GM20431 (cell line): ENCODE results near the gene CDK5RAP3.
"Not testable (repeated sequence)": the region's sequence is repeated elsewhere in the genome, so short reads cannot be mapped to it uniquely, and the experiment has no call there.

ENCODE experiments used
- in situ Hi-C: fragments of 300-500 bp; cut with MseI, MboI; formaldehyde crosslinking; loops from one replicate; pipeline ENCODE4 v1.15.0; 2020; ENCODE audit warnings: low sequenced_read_pairs; ENCODE audit not compliant: unreplicated experiment

The CDK5RAP3 gene

DNA sequence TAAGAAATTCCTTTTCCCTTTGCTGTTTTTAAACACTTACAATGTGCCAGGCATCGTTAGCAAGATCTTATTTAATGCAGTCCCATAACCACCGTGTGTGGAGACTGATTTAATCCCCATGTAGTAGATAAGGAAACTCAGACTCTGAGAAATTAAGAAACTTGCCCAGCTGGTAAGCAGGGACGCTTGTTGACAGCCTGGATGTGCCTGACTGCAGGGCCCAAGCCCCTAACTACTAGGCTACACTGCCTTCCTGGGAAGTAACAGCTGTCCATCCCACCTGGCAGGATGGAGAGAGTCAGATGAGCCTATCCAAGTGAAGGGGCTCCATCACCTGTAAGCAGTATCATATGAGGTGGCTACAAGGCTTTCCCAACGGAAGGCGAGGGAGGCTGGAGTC is 23.1 kb downstream of the CDK5RAP3 start:
- in situ Hi-C loops, result no loop called here

GRCh38 chr17:47994724-47995123 is 23.8 kb downstream of the CDK5RAP3 start:
- in situ Hi-C loops, result no loop called here

GRCh38 chr17:47995241-47995935 is 24.5 kb downstream of the CDK5RAP3 start:
- in situ Hi-C loops, result no loop called here

GRCh38 chr17:47996201-47996600 is 25.3 kb downstream of the CDK5RAP3 start:
- in situ Hi-C loops, result no loop called here

GRCh38 chr17:47997586-47997985 is 26.7 kb downstream of the CDK5RAP3 start:
- in situ Hi-C loops, result no loop called here

DNA sequence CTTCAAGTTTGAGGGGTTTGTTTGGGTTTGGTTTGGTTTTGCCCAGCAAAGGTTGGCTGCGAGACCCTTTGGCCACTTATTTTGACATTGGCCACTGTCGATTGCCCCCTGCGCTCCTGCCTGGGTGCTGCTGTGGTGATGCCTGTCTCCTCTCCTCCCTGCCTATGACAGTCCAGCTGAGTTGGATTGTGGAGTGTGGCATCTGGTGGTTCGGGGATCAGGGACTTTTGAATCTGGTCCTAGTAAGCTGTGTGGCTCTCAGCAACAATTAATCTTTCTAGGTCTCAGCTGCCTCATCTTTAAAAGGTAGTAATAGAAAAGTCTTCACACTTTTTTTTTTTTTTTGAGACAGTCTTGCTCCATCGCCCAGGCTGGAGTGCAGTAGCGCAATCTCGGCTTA is 27.1 kb downstream of the CDK5RAP3 start:
- in situ Hi-C loops, result no loop called here

DNA sequence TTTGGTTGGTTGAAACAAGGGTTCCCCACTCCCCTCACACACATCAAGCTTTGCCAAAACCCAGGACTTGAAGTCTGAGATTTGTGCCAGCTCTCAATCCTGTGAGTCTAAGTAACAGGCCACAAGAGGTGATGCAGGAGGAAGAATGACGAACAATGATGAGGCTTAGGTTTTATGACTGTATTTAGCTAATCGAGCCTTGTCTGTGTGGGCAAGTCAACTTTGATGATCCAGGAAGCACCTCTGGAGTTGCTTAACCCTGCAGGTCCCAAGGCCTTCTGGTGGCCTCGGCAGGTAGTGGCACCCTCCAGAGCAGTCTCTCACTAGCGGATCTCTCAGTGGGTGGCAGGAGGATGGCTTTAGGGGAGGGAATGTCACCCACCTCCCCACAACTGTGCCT is 28.7 kb downstream of the CDK5RAP3 start:
- in situ Hi-C loops, result no loop called here

GRCh38 chr17:48001197-48001596 is 30.3 kb downstream of the CDK5RAP3 start:
- in situ Hi-C loops, result no loop called here

DNA sequence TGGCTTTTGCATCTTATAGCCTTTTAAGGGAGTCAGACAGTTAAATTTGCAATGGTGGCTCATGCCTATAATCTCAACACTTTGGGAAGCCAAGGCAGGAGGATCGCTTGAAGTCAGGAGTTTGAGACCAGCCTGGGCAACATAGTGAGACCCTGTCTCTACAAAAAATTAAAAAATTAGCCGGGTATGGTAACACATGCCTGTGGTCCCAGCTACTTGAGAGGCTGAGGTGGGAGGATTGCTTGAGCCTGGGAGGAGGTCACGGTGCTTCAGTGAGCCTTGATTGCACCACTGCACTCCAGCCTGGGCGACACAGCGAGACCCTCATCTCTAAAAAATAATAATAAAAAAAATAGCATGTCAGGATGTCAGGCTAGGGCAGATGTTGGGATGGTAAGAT is 30.7 kb downstream of the CDK5RAP3 start:
- in situ Hi-C loops, result not testable (repeated sequence)

DNA sequence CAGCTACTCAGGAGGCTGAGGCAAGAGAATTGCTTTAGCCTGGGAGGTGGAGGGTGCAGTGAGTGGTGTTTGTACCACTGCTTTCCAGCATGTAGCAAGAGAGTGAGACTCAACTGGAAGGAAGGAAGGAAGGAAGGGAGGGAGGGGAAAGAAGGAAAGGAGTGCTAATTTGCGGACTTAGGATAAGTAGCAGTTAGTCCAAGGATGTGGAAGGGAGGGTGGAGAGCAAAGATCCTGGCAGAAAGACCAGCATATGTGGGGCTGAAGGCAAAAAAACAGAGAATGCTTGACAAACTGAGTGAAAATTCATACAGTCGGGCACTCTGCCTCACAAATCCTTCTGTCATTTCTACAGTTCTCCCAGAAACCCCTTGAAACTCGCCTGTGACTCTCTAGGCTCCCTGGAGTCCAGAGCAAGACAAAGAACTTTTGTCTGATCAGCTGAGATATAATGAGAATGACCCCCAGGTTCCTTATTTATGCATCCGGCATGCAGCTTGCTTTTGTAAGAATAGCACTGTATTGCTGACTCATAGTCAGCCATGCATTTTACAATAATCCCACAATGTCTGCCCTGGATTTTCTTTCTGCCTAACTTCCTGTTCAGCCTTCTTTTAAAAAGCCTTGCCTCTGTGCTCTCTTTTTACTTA is 31.5 kb downstream of the CDK5RAP3 start:
- in situ Hi-C loops, result no loop called here

GRCh38 chr17:48002916-48003416 is 32.1 kb downstream of the CDK5RAP3 start:
- in situ Hi-C loops, result no loop called here

DNA sequence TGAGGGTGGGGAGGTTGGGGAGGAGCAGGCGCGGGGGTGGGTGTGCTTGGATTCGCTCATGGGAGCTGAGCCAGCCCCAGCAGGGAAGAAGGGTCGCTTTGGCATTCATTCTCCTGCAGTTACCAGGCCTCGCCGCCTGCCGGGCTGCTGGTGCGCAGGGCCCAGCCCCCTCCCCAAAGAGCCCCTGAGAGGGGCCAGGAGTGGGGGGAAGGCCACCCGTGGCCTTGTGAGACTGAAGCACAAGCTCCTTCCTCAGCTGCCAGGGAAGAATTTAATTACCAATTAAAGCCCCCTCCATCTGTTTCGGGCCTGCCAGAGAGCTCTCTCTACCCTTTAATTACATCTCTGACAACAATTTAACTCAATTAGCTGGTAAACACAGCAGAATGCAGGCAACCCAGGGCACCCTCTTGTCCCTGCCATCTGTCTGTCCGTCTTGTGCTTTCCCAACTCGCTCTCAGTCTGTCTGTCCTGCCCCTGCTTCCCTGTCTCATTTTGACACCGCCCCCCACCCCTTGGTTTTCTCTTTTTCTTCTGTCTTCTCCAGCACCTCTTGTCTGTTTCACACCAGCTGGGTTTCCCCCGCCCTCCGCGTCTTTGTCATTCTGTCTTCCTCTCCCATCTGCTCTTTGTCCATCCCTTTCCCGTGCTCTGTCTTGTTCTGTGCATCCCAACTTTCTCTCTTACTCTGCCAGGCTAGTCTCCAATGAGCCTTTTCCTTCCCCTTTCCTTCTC is 32.7 kb downstream of the CDK5RAP3 start:
- in situ Hi-C loops, result no loop called here

- in situ Hi-C loops, result no loop called here
Measured at GRCh38 chr17:48004983-48005382, 34.1 kb downstream of the CDK5RAP3 start.

GRCh38 chr17:48006936-48007709 is 36.2 kb downstream of the CDK5RAP3 start:
- in situ Hi-C loops, result no loop called here

- in situ Hi-C loops, result loop anchor here (10.0 kb wide), 1 partner anchor 55 kb away; the partner anchor contains the start of gene PRR15L
Measured at GRCh38 chr17:48010193-48010592, 39.3 kb downstream of the CDK5RAP3 start.

- in situ Hi-C loops, result loop anchor here (10.0 kb wide), 1 partner anchor 57 kb away; the partner anchor contains the start of gene PRR15L
Measured at GRCh38 chr17:48011405-48012150, 40.7 kb downstream of the CDK5RAP3 start.

DNA sequence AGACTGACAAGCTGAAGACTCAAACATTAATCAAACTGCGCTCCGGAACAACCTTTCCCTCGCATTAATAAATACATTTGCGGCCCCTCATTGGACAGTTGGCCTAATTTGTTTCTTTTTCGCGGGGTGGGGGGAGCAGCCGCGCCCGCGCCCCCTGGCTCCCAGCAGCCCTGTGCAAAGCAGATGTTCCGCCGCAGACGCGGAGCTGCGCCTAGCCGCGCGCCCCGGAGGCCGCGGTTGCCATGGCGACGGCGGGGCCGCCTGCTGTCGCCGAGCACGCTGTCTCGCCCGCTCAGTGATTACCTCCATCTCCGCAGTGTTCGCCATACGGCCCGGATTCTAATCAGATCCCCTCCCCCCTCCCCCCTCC is 41.2 kb downstream of the CDK5RAP3 start:
- in situ Hi-C loops, result loop anchor here (10.0 kb wide), 1 partner anchor 57 kb away; the partner anchor contains the start of gene PRR15L

GRCh38 chr17:48012654-48013053 is 41.7 kb downstream of the CDK5RAP3 start:
- in situ Hi-C loops, result loop anchor here (10.0 kb wide), 1 partner anchor 58 kb away; the partner anchor contains the start of gene PRR15L

DNA sequence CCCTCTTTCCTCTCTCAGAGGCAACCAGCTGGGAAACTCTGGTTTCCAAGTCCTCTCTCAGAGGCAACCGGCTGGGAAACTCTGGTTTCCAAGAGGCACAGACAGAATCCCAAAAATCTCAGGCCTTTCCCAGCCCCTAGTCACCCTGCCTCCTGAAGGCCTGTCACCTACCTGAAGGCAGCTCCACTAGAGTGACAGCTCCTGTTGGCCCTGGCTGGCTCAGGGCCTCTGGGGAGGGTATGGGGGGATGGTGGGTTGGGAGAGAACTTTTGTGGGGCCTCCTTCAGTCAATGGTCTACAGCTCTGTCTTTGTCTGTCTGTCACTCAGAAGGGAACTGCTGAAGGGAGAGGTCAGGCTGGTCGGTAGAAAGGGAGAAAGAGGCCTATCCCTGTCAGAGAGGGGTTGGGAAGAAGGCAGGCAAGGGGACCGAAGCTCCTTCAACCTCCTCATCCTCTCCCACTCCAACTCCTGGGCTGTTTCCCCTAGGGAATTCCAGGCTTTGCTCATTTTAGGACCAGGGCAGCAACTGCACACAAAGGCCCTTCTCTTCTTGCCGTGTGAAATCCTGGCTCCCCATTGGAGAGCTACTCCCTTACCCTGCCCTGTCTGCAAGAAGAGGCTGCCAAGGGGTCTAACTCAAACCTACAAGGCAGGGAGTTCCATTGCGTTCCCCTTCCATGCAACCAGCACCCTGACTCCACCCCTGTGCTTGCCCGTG is 43.1 kb downstream of the CDK5RAP3 start:
- in situ Hi-C loops, result loop anchor here (10.0 kb wide), 1 partner anchor 59 kb away; the partner anchor contains the start of gene PRR15L
